ENCODE results near the gene NWD2.
"Not testable (repeated sequence)": the region's sequence is repeated elsewhere in the genome, so short reads cannot be mapped to it uniquely, and the experiment has no call there.

The NWD2 gene

GRCh38 chr4:37244583-37245390 lies at the start of gene NWD2:
Gene NWD2 (plus strand): TSS chr4:37244743. CDS start chr4:37245068, 325 bp downstream.
- Mint-ChIP-seq H3K4me1 (ENCODE audit: low read depth) (no peaks in the 10 kb centered on the region), H3K9me3 (no peaks in the 10 kb centered on the region), H3K27me3 (ENCODE audit: low read depth) (peaks cover 53% of the 10 kb centered on the region)

GRCh38 chr4:37197899-37198298 lies 46.6 kb upstream of the NWD2 start:
- H3K9me3 Mint-ChIP-seq = peaks cover 1% of the 10 kb centered on the region
- no peak overlapping the region for H3K4me3 Mint-ChIP-seq
- no peaks in the 10 kb centered on the region for H3K27me3 Mint-ChIP-seq (ENCODE audit: low read depth)
- DNase-seq (ENCODE audit: low spot score) = no peak
- no peaks in the 10 kb centered on the region for H3K36me3 Mint-ChIP-seq (ENCODE audit: low read depth)
- H3K4me1 Mint-ChIP-seq (ENCODE audit: low read depth) = no peaks in the 10 kb centered on the region
- H3K27ac Mint-ChIP-seq = no peak overlapping the region

More at GRCh38 chr4:37244583-37245390, at the start of gene NWD2:
- Mint-ChIP-seq H3K4me3 (no peak within 1 kb of the TSS), H3K27ac (no peak within 1 kb of the TSS), H3K36me3 (ENCODE audit: low read depth) (no peaks in the 10 kb centered on the region)
- no peak for DNase-seq (ENCODE audit: low spot score)

DNA sequence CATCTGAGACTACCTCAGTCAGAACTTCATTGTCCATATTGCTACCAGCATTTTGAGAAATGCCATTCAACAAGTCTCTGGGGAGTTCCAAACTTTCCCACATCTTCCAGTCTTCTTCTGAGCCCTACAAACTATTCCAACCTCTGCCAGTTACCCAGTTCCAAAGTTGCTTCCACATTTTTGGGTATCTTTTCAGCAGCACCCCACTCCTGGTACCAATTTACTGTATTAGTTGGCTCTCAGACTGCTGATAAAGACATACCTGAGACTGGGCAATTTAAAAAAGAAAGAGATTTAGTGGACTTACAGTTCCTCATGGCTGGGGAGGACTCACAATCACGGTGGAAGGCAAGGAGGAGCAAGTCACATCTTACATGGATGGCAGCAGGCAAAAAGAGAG lies 39.8 kb upstream of the NWD2 start:
- not testable (repeated sequence) for H3K4me3 Mint-ChIP-seq; H3K27ac Mint-ChIP-seq; H3K4me1 Mint-ChIP-seq (ENCODE audit: low read depth); DNase-seq (ENCODE audit: low spot score); H3K27me3 Mint-ChIP-seq (ENCODE audit: low read depth); H3K36me3 Mint-ChIP-seq (ENCODE audit: low read depth)
- H3K9me3 Mint-ChIP-seq = peaks cover 19% of the 10 kb centered on the region

GRCh38 chr4:37216209-37216608 lies 28.3 kb upstream of the NWD2 start:
- Mint-ChIP-seq H3K27ac (no peak overlapping the region), H3K27me3 (ENCODE audit: low read depth) (no peaks in the 10 kb centered on the region), H3K4me3 (no peak overlapping the region), H3K4me1 (ENCODE audit: low read depth) (no peaks in the 10 kb centered on the region), H3K36me3 (ENCODE audit: low read depth) (no peaks in the 10 kb centered on the region), H3K9me3 (no peaks in the 10 kb centered on the region)
- no peak for DNase-seq (ENCODE audit: low spot score)

GRCh38 chr4:37219242-37219641 lies 25.3 kb upstream of the NWD2 start:
- Mint-ChIP-seq H3K27me3 (ENCODE audit: low read depth) (no peaks in the 10 kb centered on the region), H3K9me3 (no peaks in the 10 kb centered on the region), H3K27ac (no peak overlapping the region), H3K4me3 (no peak overlapping the region), H3K4me1 (ENCODE audit: low read depth) (no peaks in the 10 kb centered on the region), H3K36me3 (ENCODE audit: low read depth) (no peaks in the 10 kb centered on the region)
- DNase-seq (ENCODE audit: low spot score) = no peak

GRCh38 chr4:37219990-37220389 lies 24.6 kb upstream of the NWD2 start:
- no peaks in the 10 kb centered on the region for H3K9me3 Mint-ChIP-seq
- H3K27me3 Mint-ChIP-seq (ENCODE audit: low read depth) = no peaks in the 10 kb centered on the region
- no peaks in the 10 kb centered on the region for H3K4me1 Mint-ChIP-seq (ENCODE audit: low read depth)
- H3K36me3 Mint-ChIP-seq (ENCODE audit: low read depth) = no peaks in the 10 kb centered on the region
- H3K4me3 Mint-ChIP-seq = no peak overlapping the region
- no peak overlapping the region for H3K27ac Mint-ChIP-seq
- DNase-seq (ENCODE audit: low spot score) = no peak

DNA sequence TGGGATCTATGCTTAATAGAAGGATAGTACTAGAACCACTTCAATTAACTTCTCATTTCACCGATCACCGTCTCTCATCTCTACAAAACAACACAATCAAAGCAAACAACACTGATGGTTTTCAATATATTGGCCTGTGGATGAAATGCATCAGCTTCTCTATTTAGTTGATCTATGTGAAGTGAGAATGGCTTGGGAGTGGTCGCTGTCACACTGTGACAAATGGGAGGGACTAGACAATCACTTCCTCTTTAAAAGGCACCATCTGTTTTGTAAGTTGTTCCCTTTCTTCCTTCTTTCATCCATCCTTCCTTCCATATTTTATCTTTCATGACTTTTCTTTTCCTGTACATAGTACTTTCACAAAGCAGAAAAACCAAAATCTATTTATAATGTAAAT lies 23.9 kb upstream of the NWD2 start:
- H3K4me3 Mint-ChIP-seq = no peak overlapping the region
- H3K27me3 Mint-ChIP-seq (ENCODE audit: low read depth) = no peaks in the 10 kb centered on the region
- H3K9me3 Mint-ChIP-seq = no peaks in the 10 kb centered on the region
- H3K27ac Mint-ChIP-seq = no peak overlapping the region
- DNase-seq (ENCODE audit: low spot score) = no peak
- H3K4me1 Mint-ChIP-seq (ENCODE audit: low read depth) = no peaks in the 10 kb centered on the region
- H3K36me3 Mint-ChIP-seq (ENCODE audit: low read depth) = no peaks in the 10 kb centered on the region

GRCh38 chr4:37223732-37224131 lies 20.8 kb upstream of the NWD2 start:
- H3K27ac Mint-ChIP-seq = no peak overlapping the region
- H3K4me1 Mint-ChIP-seq (ENCODE audit: low read depth) = no peaks in the 10 kb centered on the region
- H3K4me3 Mint-ChIP-seq = no peak overlapping the region
- H3K9me3 Mint-ChIP-seq = no peaks in the 10 kb centered on the region
- H3K27me3 Mint-ChIP-seq (ENCODE audit: low read depth) = peaks cover 2% of the 10 kb centered on the region
- no peak for DNase-seq (ENCODE audit: low spot score)
- H3K36me3 Mint-ChIP-seq (ENCODE audit: low read depth) = no peaks in the 10 kb centered on the region

DNA sequence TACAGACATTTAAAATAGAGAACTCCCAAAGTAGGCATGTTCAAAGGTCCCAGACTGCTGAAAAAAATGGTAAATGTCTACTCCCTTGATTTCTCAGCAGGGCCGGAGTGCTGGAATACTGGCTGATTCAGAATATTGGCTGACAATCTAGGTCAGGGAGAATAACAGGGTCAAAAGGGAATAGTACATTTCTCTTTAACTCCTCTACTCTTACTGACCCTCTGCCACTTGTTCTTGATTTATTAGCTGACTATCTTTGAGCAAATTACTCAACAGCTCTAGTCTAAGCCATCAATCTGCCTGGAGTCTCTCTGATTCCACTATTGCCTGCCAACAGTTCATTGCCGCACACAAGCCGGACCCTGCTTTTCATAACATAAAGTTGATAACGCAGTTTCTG lies 19.7 kb upstream of the NWD2 start:
- peaks cover 2% of the 10 kb centered on the region for H3K27me3 Mint-ChIP-seq (ENCODE audit: low read depth)
- H3K4me1 Mint-ChIP-seq (ENCODE audit: low read depth) = no peaks in the 10 kb centered on the region

GRCh38 chr4:37225778-37226177 lies 18.8 kb upstream of the NWD2 start:
- Mint-ChIP-seq H3K9me3 (no peaks in the 10 kb centered on the region), H3K36me3 (ENCODE audit: low read depth) (no peaks in the 10 kb centered on the region), H3K4me1 (ENCODE audit: low read depth) (no peaks in the 10 kb centered on the region), H3K27ac (no peak overlapping the region), H3K4me3 (no peak overlapping the region), H3K27me3 (ENCODE audit: low read depth) (peaks cover 2% of the 10 kb centered on the region)
- no peak for DNase-seq (ENCODE audit: low spot score)

More for the DNA sequence above, 19.7 kb upstream of the NWD2 start:
- no peaks in the 10 kb centered on the region for H3K36me3 Mint-ChIP-seq (ENCODE audit: low read depth)
- H3K4me3 Mint-ChIP-seq = no peak overlapping the region
- H3K9me3 Mint-ChIP-seq = no peaks in the 10 kb centered on the region
- no peak for DNase-seq (ENCODE audit: low spot score)
- H3K27ac Mint-ChIP-seq = no peak overlapping the region

GRCh38 chr4:37232315-37232714 lies 12.2 kb upstream of the NWD2 start:
- H3K27ac Mint-ChIP-seq = no peak overlapping the region
- no peak overlapping the region for H3K4me3 Mint-ChIP-seq
- no peaks in the 10 kb centered on the region for H3K4me1 Mint-ChIP-seq (ENCODE audit: low read depth)
- H3K36me3 Mint-ChIP-seq (ENCODE audit: low read depth) = no peaks in the 10 kb centered on the region
- peaks cover 2% of the 10 kb centered on the region for H3K27me3 Mint-ChIP-seq (ENCODE audit: low read depth)
- H3K9me3 Mint-ChIP-seq = no peaks in the 10 kb centered on the region
- no peak for DNase-seq (ENCODE audit: low spot score)

DNA sequence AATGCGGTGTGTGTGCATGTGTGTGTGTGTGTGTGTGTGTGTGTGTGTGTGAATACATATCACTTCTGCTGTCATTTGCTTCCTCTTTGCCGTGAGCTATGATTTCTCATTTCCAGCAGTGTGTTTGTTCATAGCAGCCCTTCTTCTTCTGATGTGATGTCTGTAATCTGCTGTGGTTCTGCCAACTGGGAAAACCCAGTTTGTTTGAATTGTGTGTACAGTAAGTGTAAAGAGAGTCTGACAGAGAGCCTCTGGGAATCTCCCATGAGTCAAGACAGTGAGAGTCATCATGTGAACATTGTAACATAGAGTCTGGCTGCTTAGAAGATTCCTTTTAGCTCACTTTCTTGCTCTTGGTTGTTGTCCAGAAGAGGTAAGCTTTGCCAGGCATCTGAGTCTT lies 8.4 kb upstream of the NWD2 start:
- DNase-seq (ENCODE audit: low spot score) = no peak

GRCh38 chr4:37241647-37242046 lies 2.9 kb upstream of the NWD2 start:
- DNase-seq (ENCODE audit: low spot score) = no peak
- Mint-ChIP-seq H3K4me1 (ENCODE audit: low read depth) (no peaks in the 10 kb centered on the region), H3K27ac (no peak overlapping the region), H3K4me3 (no peak overlapping the region), H3K36me3 (ENCODE audit: low read depth) (no peaks in the 10 kb centered on the region), H3K9me3 (no peaks in the 10 kb centered on the region), H3K27me3 (ENCODE audit: low read depth) (peaks cover 45% of the 10 kb centered on the region)

More for the DNA sequence above, 8.4 kb upstream of the NWD2 start:
- Mint-ChIP-seq H3K4me3 (no peak overlapping the region), H3K36me3 (ENCODE audit: low read depth) (no peaks in the 10 kb centered on the region), H3K27me3 (ENCODE audit: low read depth) (peaks cover 7% of the 10 kb centered on the region), H3K9me3 (no peaks in the 10 kb centered on the region), H3K4me1 (ENCODE audit: low read depth) (no peaks in the 10 kb centered on the region), H3K27ac (no peak overlapping the region)

DNA sequence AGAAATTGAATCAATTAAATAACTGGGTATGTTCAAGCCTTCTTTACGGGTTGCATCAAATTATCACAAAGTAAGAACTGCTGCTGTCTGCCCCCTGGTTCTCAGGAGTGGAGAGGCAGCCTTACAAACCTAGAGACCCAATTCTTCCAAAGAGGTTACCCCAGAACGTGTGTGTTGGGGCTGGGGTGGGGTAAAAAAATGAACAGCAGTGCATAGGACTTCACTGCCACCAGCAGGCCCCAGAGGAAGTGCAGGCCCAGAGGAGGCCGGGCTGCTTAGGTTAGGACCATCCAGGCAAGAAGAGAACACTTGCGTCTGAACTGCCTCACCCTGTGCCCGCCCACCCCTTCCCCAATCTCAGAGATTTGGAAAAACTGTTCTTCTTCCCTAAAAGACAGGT lies 1.5 kb upstream of the NWD2 start:
- DNase-seq (ENCODE audit: low spot score) = no peak
- Mint-ChIP-seq H3K36me3 (ENCODE audit: low read depth) (no peaks in the 10 kb centered on the region), H3K27me3 (ENCODE audit: low read depth) (peaks cover 48% of the 10 kb centered on the region), H3K27ac (no peak overlapping the region), H3K4me1 (ENCODE audit: low read depth) (no peaks in the 10 kb centered on the region), H3K9me3 (no peaks in the 10 kb centered on the region), H3K4me3 (no peak overlapping the region)
